SH-SY5Y (cell line): ENCODE results near the gene LLGL2.

ENCODE experiments used
- GATA2 ChIP-seq: IDR thresholded peaks from 2 replicates; pipeline ENCODE4 v1.6.1; 2011; ENCODE audit warnings: mild to moderate bottlenecking, low read depth, low read length
- GATA3 ChIP-seq: IDR thresholded peaks from 2 replicates; pipeline ENCODE4 v1.6.1; 2011; ENCODE audit warnings: low read depth, mild to moderate bottlenecking, low read length, moderate library complexity

DNA sequence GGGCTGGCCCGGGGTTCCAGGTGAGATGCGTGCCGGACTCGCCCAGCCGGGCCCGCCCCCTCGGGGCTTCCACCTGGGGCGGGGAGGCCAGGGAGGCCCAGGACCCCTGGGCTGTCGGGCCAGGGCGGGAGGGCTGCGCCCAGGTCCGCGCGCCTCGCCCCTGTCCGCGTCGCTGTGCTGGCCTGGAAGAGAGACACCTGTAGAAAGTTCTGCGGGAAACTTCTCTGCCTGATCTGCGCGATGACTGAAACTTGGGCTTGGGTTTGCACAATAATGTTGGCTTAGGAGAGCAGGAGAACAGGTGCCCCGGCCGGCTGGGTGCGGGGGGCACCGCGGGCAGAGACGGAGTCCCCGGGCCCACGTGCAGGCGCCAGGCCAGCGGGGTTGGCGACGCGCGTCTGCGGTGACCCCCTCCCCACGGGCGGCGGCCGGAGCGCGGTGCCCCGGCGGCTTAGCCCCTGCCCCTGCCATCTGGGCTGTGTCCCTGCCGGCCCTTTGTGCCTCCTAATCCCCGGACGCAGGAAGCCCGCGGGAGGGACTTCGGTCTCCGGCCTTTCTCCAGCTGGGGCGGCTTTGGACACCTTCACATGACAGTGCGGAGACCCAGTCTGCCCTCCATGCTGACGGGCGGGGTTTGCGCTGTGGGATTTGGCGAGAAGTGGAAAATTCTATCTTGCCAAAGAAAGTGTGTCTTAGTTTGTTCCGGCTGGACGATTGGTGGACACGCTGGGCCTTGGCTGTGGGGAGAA is 483 bp downstream of the LLGL2 start:
- no peak for TF ChIP-seq GATA2
- no peak for TF ChIP-seq GATA3
